Measurements from ENCODE around the gene GSTO2. TPM values are rescaled to one million over a fixed set of nuclear protein-coding genes. Genes with fewer than 3 reads are reported as not detected.

GSTO2 gene
- total and polyA plus RNA-seq, 2 donors (not counting 1 experiment from before 2014, with no cell fraction given), result 2.9 to 3.1 TPM

- no peak overlapping the region for H3K4me2 ChIP-seq (ENCODE audit: extremely low read depth, insufficient read depth, low read length)
- H3K9ac ChIP-seq (ENCODE audit: insufficient read depth, low read length), result no peak overlapping the region
- peaks cover 82% of the 10 kb centered on the region for H3K79me2 ChIP-seq (ENCODE audit: control insufficient read depth, insufficient read depth, low read length)
- peaks cover 65% of the 10 kb centered on the region for H3K4me1 ChIP-seq (ENCODE audit: control insufficient read depth, extremely low read depth, insufficient read depth, low read length)
- no peaks in the 10 kb centered on the region for H3K9me3 ChIP-seq (ENCODE audit: control insufficient read depth, insufficient read depth, low read depth, low read length)
- H3K27me3 ChIP-seq (ENCODE audit: control insufficient read depth, insufficient read depth, low read length), result no peaks in the 10 kb centered on the region
- peak; percentile 32 to 53 for DNase-seq (ENCODE audit: low read depth in 2 of 2)
- H3K27ac ChIP-seq (ENCODE audit: insufficient read depth, low read length), result peak overlapping the region; percentile 47
- H2AFZ ChIP-seq (ENCODE audit: low read length), result no peak overlapping the region
- no peak for TF ChIP-seq EZH2 (IDR thresholded peaks at IDR 0.05; ENCODE audit: low read length, missing control alignments)
- no peak for TF ChIP-seq CTCF (conservative IDR thresholded peaks at IDR 0.05 in 1 of 2, IDR thresholded peaks at IDR 0.05 in 1 of 2; ENCODE audit: low read depth in 1 of 2, low read length in 2 of 2)
- H4K20me1 ChIP-seq (ENCODE audit: control insufficient read depth, extremely low read depth, insufficient read depth, low read length), result no peaks in the 10 kb centered on the region
- no peak overlapping the region for H3K4me3 ChIP-seq (replicated peaks in 1 of 4; ENCODE audit: control extremely low read depth in 1 of 4, insufficient read depth in 1 of 4, low read depth in 3 of 4, low read length in 4 of 4)
- H3K36me3 ChIP-seq (ENCODE audit: control insufficient read depth, insufficient read depth, low read length), result peaks cover 1% of the 10 kb centered on the region
Measured at GRCh38 chr10:104332243-104333031, 63.5 kb downstream of the GSTO2 start.

DNA sequence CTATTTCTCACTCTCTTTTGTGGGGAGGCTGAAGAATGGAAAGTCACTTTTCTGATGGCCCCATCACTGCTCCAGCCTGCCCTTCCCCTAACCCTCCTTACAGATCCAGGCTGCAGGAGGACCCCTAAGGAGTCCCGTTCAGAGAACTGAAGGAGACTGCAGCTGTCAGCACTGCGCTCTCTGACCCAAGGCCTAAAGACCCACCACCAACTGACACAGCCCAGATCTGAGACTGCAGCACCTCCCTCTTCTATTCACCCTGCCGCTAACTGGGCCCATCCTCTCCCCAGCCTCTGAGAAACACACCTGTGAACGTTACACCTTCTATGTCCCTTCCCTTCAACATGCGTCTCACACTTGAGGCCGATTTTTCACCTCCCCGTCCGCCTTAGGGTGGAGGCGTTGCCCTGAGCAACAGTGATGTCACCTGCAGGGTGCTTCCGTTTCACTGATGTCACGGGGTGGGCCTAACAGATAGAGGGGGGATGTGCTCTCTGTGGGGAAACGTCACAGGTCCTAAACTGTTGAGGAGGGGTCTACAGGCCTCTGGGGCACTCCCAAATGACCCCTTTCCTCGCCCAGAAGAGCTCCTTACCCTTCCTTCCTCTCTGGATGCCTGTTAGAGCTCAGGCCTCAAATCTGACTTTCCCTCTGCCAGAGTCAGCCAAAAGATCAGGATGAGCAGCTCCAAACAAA is 64.2 kb downstream of the GSTO2 start:
- Histone ChIP-seq H3K9ac (ENCODE audit: insufficient read depth, low read length) (no peak overlapping the region), H3K4me2 (ENCODE audit: extremely low read depth, insufficient read depth, low read length) (no peak overlapping the region), H3K27ac (ENCODE audit: insufficient read depth, low read length) (peak overlapping the region; percentile 47)

More for the DNA sequence above, 64.2 kb downstream of the GSTO2 start:
- DNase-seq (ENCODE audit: low read depth in 2 of 2), result peak in 1 of 2 donors; percentile 27
- Histone ChIP-seq H3K36me3 (ENCODE audit: control insufficient read depth, insufficient read depth, low read length) (peaks cover 1% of the 10 kb centered on the region), H3K4me3 (replicated peaks in 1 of 4; ENCODE audit: control extremely low read depth in 1 of 4, insufficient read depth in 1 of 4, low read depth in 3 of 4, low read length in 4 of 4) (peak overlapping the region in 1 of 4 experiments; percentile 1), H3K27me3 (ENCODE audit: control insufficient read depth, insufficient read depth, low read length) (no peaks in the 10 kb centered on the region), H3K79me2 (ENCODE audit: control insufficient read depth, insufficient read depth, low read length) (peaks cover 82% of the 10 kb centered on the region), H2AFZ (ENCODE audit: low read length) (no peak overlapping the region), H4K20me1 (ENCODE audit: control insufficient read depth, extremely low read depth, insufficient read depth, low read length) (no peaks in the 10 kb centered on the region), H3K4me1 (ENCODE audit: control insufficient read depth, extremely low read depth, insufficient read depth, low read length) (peaks cover 57% of the 10 kb centered on the region), H3K9me3 (ENCODE audit: control insufficient read depth, insufficient read depth, low read depth, low read length) (no peaks in the 10 kb centered on the region)
- TF ChIP-seq CTCF (conservative IDR thresholded peaks at IDR 0.05 in 1 of 2, IDR thresholded peaks at IDR 0.05 in 1 of 2; ENCODE audit: low read depth in 1 of 2, low read length in 2 of 2) (no peak), EZH2 (IDR thresholded peaks at IDR 0.05; ENCODE audit: low read length, missing control alignments) (no peak)

Data from fibroblast of lung (primary cell).